Esophagus muscularis mucosa (tissue), 4 donors: ENCODE data around the gene EHBP1.

ENCODE experiments used
- EP300 ChIP-seq: sonication (generic); formaldehyde crosslinking; IDR thresholded peaks from one replicate; pipeline ENCODE4 v1.6.1; 2017; ENCODE audit warnings: antibody characterized with exemption
- POLR2A ChIP-seq: fragments of 450-650 bp; IDR thresholded peaks from one replicate; pipeline ENCODE4 v1.6.1; 2017; ENCODE audit warnings: antibody characterized with exemption, moderate library complexity, mild to moderate bottlenecking, low read depth
- POLR2AphosphoS5 ChIP-seq, 2 donors: sonication (generic); formaldehyde crosslinking; IDR thresholded peaks; one replicate each; pipeline ENCODE4 v1.6.1; 2017; ENCODE audit warnings: antibody characterized with exemption in 2 of 2
- TF ChIP-seq, protein P1 (sequence below), 3 experiments: fragments of 200-600 bp in 2 of 3; fragments of 450-650 bp in 1 of 3; sonication (generic) in 2 of 3; IDR thresholded peaks; one replicate each; pipeline ENCODE4 v1.5.1; 2017 to 2019; ENCODE audit warnings: antibody characterized with exemption in 3 of 3, mild to moderate bottlenecking in 2 of 3, moderate library complexity in 1 of 3

GRCh38 chr2:63018439-63018838 is 312.9 kb downstream of the EHBP1 start:
- no peak for TF ChIP-seq POLR2AphosphoS5 (IDR thresholded peaks at IDR 0.05)
- TF ChIP-seq EP300, result no peak
- TF ChIP-seq, protein P1, sequence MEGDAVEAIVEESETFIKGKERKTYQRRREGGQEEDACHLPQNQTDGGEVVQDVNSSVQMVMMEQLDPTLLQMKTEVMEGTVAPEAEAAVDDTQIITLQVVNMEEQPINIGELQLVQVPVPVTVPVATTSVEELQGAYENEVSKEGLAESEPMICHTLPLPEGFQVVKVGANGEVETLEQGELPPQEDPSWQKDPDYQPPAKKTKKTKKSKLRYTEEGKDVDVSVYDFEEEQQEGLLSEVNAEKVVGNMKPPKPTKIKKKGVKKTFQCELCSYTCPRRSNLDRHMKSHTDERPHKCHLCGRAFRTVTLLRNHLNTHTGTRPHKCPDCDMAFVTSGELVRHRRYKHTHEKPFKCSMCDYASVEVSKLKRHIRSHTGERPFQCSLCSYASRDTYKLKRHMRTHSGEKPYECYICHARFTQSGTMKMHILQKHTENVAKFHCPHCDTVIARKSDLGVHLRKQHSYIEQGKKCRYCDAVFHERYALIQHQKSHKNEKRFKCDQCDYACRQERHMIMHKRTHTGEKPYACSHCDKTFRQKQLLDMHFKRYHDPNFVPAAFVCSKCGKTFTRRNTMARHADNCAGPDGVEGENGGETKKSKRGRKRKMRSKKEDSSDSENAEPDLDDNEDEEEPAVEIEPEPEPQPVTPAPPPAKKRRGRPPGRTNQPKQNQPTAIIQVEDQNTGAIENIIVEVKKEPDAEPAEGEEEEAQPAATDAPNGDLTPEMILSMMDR (IDR thresholded peaks at IDR 0.05), result no peak
- no peak for TF ChIP-seq POLR2A
